ENCODE data around the gene QRFPR. TPM values are rescaled to one million over a fixed set of nuclear protein-coding genes. Genes with fewer than 3 reads are reported as not detected.
"Not testable (repeated sequence)": the region's sequence is repeated elsewhere in the genome, so short reads cannot be mapped to it uniquely, and the experiment has no call there.

Gene QRFPR
- total RNA-seq, 1 experiment from 2014 or later: not detected

- DNase-seq (ENCODE audit: extremely low read depth, low read depth): no peak
Measured at GRCh38 chr4:121340247-121340646, 40.6 kb downstream of the QRFPR start.

- no peak for DNase-seq (ENCODE audit: extremely low read depth, low read depth)
Measured at GRCh38 chr4:121339824-121340223, 41.0 kb downstream of the QRFPR start.

GRCh38 chr4:121339307-121339706 lies 41.5 kb downstream of the QRFPR start:
- DNase-seq (ENCODE audit: extremely low read depth, low read depth): no peak

- DNase-seq (ENCODE audit: extremely low read depth, low read depth): no peak
Measured at GRCh38 chr4:121338518-121338917, 42.3 kb downstream of the QRFPR start.

GRCh38 chr4:121336706-121337105 lies 44.1 kb downstream of the QRFPR start:
- DNase-seq (ENCODE audit: extremely low read depth, low read depth): no peak

- DNase-seq (ENCODE audit: extremely low read depth, low read depth): no peak
Measured at GRCh38 chr4:121330180-121330665, 50.6 kb downstream of the QRFPR start.

- no peak for DNase-seq (ENCODE audit: extremely low read depth, low read depth)
Measured at GRCh38 chr4:121326597-121326996, 54.2 kb downstream of the QRFPR start.

GRCh38 chr4:121324331-121324730 lies 56.5 kb downstream of the QRFPR start:
- no peak for DNase-seq (ENCODE audit: extremely low read depth, low read depth)

- DNase-seq (ENCODE audit: extremely low read depth, low read depth): no peak
Measured at GRCh38 chr4:121321466-121321865, 59.4 kb downstream of the QRFPR start.

GRCh38 chr4:121316091-121316490 lies 64.7 kb downstream of the QRFPR start:
- no peak for DNase-seq (ENCODE audit: extremely low read depth, low read depth)

- DNase-seq (ENCODE audit: extremely low read depth, low read depth): not testable (repeated sequence)
Measured at GRCh38 chr4:121313430-121313829, 67.4 kb downstream of the QRFPR start.

- no peak for DNase-seq (ENCODE audit: extremely low read depth, low read depth)
Measured at GRCh38 chr4:121308828-121309227, 72.0 kb downstream of the QRFPR start.

- DNase-seq (ENCODE audit: extremely low read depth, low read depth): no peak
Measured at GRCh38 chr4:121308328-121308663, 72.5 kb downstream of the QRFPR start.

- peak; percentile 50 for DNase-seq (ENCODE audit: extremely low read depth, low read depth)
Measured at GRCh38 chr4:121307445-121308327, 73.1 kb downstream of the QRFPR start.

- no peak for DNase-seq (ENCODE audit: extremely low read depth, low read depth)
Measured at GRCh38 chr4:121306931-121307330, 73.9 kb downstream of the QRFPR start.

GRCh38 chr4:121304893-121305292 lies 75.9 kb downstream of the QRFPR start:
- DNase-seq (ENCODE audit: extremely low read depth, low read depth): no peak

- no peak for DNase-seq (ENCODE audit: extremely low read depth, low read depth)
Measured at GRCh38 chr4:121299367-121299766, 81.5 kb downstream of the QRFPR start.

- DNase-seq (ENCODE audit: extremely low read depth, low read depth): no peak
Measured at GRCh38 chr4:121283319-121283718, 97.5 kb downstream of the QRFPR start.

GRCh38 chr4:121280425-121280824 lies 100.4 kb downstream of the QRFPR start:
- no peak for DNase-seq (ENCODE audit: extremely low read depth, low read depth)

- no peak for DNase-seq (ENCODE audit: extremely low read depth, low read depth)
Measured at GRCh38 chr4:121278811-121279368, 101.9 kb downstream of the QRFPR start.

All from NCI-H460 (cell line).